SU-DHL-6 (cell line): ENCODE measurements around the gene CD83.

Source experiments
- H2AFZ ChIP-seq: fragments of 200-600 bp; sonication (generic); 2 replicates; pipeline ENCODE4 v1.6.1; 2014; ENCODE audit warnings: low read depth, mild to moderate bottlenecking, moderate library complexity, mixed read lengths, antibody characterized with exemption, low read length; ENCODE audit not compliant: severe bottlenecking
- H3F3A ChIP-seq: fragments of 200-600 bp; shearing (Covaris generic); 2 replicates; pipeline ENCODE4 v1.6.0; 2016; ENCODE audit warnings: antibody characterized with exemption, mild to moderate bottlenecking; ENCODE audit not compliant: insufficient read depth
- H3K27ac ChIP-seq: fragments of 200-600 bp; sonication (generic); 2 replicates; pipeline ENCODE4 v1.5.1; 2016; ENCODE audit warnings: low read depth, mild to moderate bottlenecking, low read length, moderate library complexity, mixed read lengths
- H3K27me3 ChIP-seq: fragments of 200-600 bp; sonication (generic), shearing (Covaris generic); 2 replicates; pipeline ENCODE4 v1.6.0; 2014; ENCODE audit warnings: mild to moderate bottlenecking, low read length
- H3K36me3 ChIP-seq: fragments of 200-600 bp; sonication (generic); 2 replicates; pipeline ENCODE4 v1.6.1; 2014; ENCODE audit warnings: mild to moderate bottlenecking, low read length, mixed read lengths
- H3K4me2 ChIP-seq: fragments of 300-600, 200-600 bp; shearing (Covaris generic), sonication (generic); 2 replicates; pipeline ENCODE4 v1.6.0; 2014; ENCODE audit warnings: low read length, low read depth, mild to moderate bottlenecking; ENCODE audit not compliant: poor library complexity, severe bottlenecking
- H3K4me3 ChIP-seq: fragments of 200-600 bp; sonication (generic); 2 replicates; pipeline ENCODE4 v1.5.1; 2014; ENCODE audit warnings: antibody characterized with exemption, low read length, mild to moderate bottlenecking, mixed read lengths; ENCODE audit not compliant: insufficient read depth, poor library complexity, severe bottlenecking
- H3K79me2 ChIP-seq: fragments of 200-600 bp; sonication (generic); 2 replicates; pipeline ENCODE4 v1.6.1; 2014; ENCODE audit warnings: mild to moderate bottlenecking, low read length, moderate library complexity; ENCODE audit not compliant: insufficient read depth
- H3K9ac ChIP-seq: fragments of 200-600 bp; sonication (generic); 2 replicates; pipeline ENCODE4 v1.7.0; 2014; ENCODE audit warnings: mild to moderate bottlenecking, low read length
- H3K9me2 ChIP-seq: fragments of 200-600 bp; sonication (generic); replicated peaks from 2 replicates; pipeline ENCODE4 v1.6.1; 2014; ENCODE audit warnings: low read length; ENCODE audit not compliant: insufficient read depth
- H3K9me3 ChIP-seq: fragments of 200-600 bp; sonication (generic); 2 replicates; pipeline ENCODE4 v1.6.1; 2014; ENCODE audit warnings: low read length, mixed read lengths; ENCODE audit not compliant: insufficient read depth
- H4K20me1 ChIP-seq: fragments of 200-600 bp; sonication (generic); 2 replicates; pipeline ENCODE4 v1.6.1; 2014; ENCODE audit warnings: low read depth, mild to moderate bottlenecking, antibody characterized with exemption, low read length, moderate library complexity, mixed read lengths
- EZH2phosphoT487 ChIP-seq: fragments of 200-600 bp; sonication (generic), shearing (Covaris generic); conservative IDR thresholded peaks from 2 replicates; pipeline ENCODE4 v1.6.1; 2018; ENCODE audit warnings: mild to moderate bottlenecking, antibody characterized with exemption, low read length, moderate library complexity, mixed read lengths
- TF ChIP-seq, protein P1 (sequence below): fragments of 200-600 bp; sonication (generic); IDR thresholded peaks from one replicate; pipeline ENCODE4 v1.5.1; 2017; ENCODE audit warnings: antibody characterized with exemption, mild to moderate bottlenecking, low read length, moderate library complexity; ENCODE audit not compliant: insufficient read depth, poor library complexity, severe bottlenecking

Gene CD83, protein sequence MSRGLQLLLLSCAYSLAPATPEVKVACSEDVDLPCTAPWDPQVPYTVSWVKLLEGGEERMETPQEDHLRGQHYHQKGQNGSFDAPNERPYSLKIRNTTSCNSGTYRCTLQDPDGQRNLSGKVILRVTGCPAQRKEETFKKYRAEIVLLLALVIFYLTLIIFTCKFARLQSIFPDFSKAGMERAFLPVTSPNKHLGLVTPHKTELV

GRCh38 chr6:14117158-14118090 lies at the start of gene CD83:
Gene CD83, plus strand, starts transcription at chr6:14117772. Its CDS starts 40 bp downstream, at chr6:14117812.
- H2AFZ ChIP-seq, result peak within 1 kb of the TSS; percentile 98
- peak within 1 kb of the TSS; percentile 85 for H3K4me3 ChIP-seq
- peaks cover 48% of the 10 kb centered on the region for H3K79me2 ChIP-seq
- no peaks in the 10 kb centered on the region for H3K27me3 ChIP-seq
- peaks cover 29% of the 10 kb centered on the region for H3K36me3 ChIP-seq
- H3K9ac ChIP-seq, result peak within 1 kb of the TSS; percentile 82
- peak within 1 kb of the TSS; percentile 60 for H3K27ac ChIP-seq
- H3K4me2 ChIP-seq, result peak within 1 kb of the TSS; percentile 82
- H3K9me3 ChIP-seq, result no peaks in the 10 kb centered on the region
- H3K9me2 ChIP-seq, result no peaks in the 10 kb centered on the region
- H3F3A ChIP-seq, result peaks cover 36% of the 10 kb centered on the region
- H4K20me1 ChIP-seq, result peaks cover 11% of the 10 kb centered on the region; the same call in 1 of the 2 replicates
- TF ChIP-seq, protein P1, sequence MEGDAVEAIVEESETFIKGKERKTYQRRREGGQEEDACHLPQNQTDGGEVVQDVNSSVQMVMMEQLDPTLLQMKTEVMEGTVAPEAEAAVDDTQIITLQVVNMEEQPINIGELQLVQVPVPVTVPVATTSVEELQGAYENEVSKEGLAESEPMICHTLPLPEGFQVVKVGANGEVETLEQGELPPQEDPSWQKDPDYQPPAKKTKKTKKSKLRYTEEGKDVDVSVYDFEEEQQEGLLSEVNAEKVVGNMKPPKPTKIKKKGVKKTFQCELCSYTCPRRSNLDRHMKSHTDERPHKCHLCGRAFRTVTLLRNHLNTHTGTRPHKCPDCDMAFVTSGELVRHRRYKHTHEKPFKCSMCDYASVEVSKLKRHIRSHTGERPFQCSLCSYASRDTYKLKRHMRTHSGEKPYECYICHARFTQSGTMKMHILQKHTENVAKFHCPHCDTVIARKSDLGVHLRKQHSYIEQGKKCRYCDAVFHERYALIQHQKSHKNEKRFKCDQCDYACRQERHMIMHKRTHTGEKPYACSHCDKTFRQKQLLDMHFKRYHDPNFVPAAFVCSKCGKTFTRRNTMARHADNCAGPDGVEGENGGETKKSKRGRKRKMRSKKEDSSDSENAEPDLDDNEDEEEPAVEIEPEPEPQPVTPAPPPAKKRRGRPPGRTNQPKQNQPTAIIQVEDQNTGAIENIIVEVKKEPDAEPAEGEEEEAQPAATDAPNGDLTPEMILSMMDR, result peak; percentile 32
- TF ChIP-seq EZH2phosphoT487, result no peak

DNA sequence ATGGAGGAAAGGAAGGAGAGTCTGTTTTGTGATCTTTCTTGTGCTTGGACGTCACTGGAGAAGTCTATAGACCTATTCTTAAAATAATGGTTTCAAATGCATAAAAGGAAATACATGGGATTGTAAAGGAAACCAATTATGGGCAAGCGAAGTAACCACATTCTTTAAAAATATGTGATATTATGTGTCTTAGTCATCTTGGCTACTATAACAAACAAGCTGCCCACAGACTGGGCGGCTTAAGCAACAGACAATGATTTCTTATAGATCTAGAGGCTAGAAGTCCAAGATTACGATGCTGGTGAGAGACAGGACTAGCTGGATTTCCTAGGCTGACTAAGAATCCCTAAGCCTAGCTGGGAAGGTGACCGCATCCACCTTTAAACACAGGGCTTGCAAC lies 49.4 kb upstream of the CD83 start:
- Histone ChIP-seq H3K9me3 (no peaks in the 10 kb centered on the region), H3K4me3 (no peak overlapping the region), H3K79me2 (no peaks in the 10 kb centered on the region), H3K27ac (no peak overlapping the region), H2AFZ (no peak overlapping the region), H3K27me3 (no peaks in the 10 kb centered on the region), H4K20me1 (no peaks in the 10 kb centered on the region), H3K9me2 (no peaks in the 10 kb centered on the region), H3K36me3 (no peaks in the 10 kb centered on the region), H3K4me2 (no peak overlapping the region), H3F3A (no peaks in the 10 kb centered on the region), H3K9ac (no peak overlapping the region)
- TF ChIP-seq, protein P1, result no peak
- TF ChIP-seq EZH2phosphoT487, result no peak

DNA sequence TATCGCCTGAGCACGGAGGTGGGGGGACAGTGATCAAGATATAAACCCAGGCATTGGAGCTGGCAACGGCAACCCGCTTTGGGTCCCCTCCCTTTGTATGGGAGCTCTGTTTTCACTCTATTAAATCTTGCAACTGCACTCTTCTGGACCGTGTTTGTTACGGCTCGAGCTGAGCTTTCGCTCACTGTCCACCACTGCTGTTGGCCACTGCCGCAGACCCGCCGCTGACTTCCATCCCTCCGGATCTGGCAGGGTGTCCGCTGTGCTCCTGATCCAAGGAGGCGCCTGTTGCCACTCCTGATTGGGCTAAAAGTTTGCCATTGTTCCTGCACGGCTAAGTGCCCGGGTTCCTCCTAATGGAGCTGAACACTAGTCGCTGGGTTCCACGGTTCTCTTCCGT lies 48.9 kb upstream of the CD83 start:
- H3K79me2 ChIP-seq, result no peaks in the 10 kb centered on the region
- H3K27ac ChIP-seq, result no peak overlapping the region
- no peak overlapping the region for H3K9ac ChIP-seq
- H4K20me1 ChIP-seq, result no peaks in the 10 kb centered on the region
- no peak overlapping the region for H3K4me2 ChIP-seq
- no peaks in the 10 kb centered on the region for H3F3A ChIP-seq
- no peaks in the 10 kb centered on the region for H3K36me3 ChIP-seq
- no peak overlapping the region for H3K4me3 ChIP-seq
- no peaks in the 10 kb centered on the region for H3K9me3 ChIP-seq
- no peaks in the 10 kb centered on the region for H3K9me2 ChIP-seq
- H3K27me3 ChIP-seq, result no peaks in the 10 kb centered on the region
- no peak for TF ChIP-seq EZH2phosphoT487
- TF ChIP-seq, protein P1, result no peak
- H2AFZ ChIP-seq, result no peak overlapping the region
